Ovary (tissue), 9 donors: ENCODE results near the gene FRMD4A. TPM values are rescaled to one million over a fixed set of nuclear protein-coding genes. Genes with fewer than 3 reads are reported as not detected.

Experiments used
- DNase-seq, 5 donors: peaks; one replicate each; pipeline ENCODE4 v3.0.0-alpha.2; 2019 to 2020
- H3K27ac ChIP-seq, 2 donors: fragments of 200-600 bp; one replicate each; pipeline versions ENCODE4 v1.5.1 to v1.8.0; 2019 to 2022
- H3K27me3 ChIP-seq: fragments of 200-600 bp; one replicate; pipeline ENCODE4 v1.8.0; 2022
- H3K36me3 ChIP-seq: fragments of 200-600 bp; sonication (generic); one replicate; pipeline ENCODE4 v1.5.1; 2019
- H3K4me1 ChIP-seq: one replicate; pipeline ENCODE4 v1.8.1; 2013; ENCODE audit warnings: mild to moderate bottlenecking, moderate library complexity; ENCODE audit not compliant: insufficient read depth
- H3K4me3 ChIP-seq: fragments of 200-600 bp; sonication (generic); one replicate; pipeline ENCODE4 v1.5.1; 2017
- H3K9me3 ChIP-seq, 2 donors: fragments of 200-600 bp in 1 of 2; sonication (generic) in 1 of 2; one replicate each; pipeline versions ENCODE4 v1.5.1 to v1.8.1; 2013 to 2019; ENCODE audit warnings: mild to moderate bottlenecking in 1 of 2, moderate library complexity in 1 of 2
- CTCF ChIP-seq, 3 donors: fragments of 450-650 bp in 2 of 3; fragments of 200-600 bp in 1 of 3; IDR thresholded peaks; one replicate each; pipeline versions ENCODE4 v1.5.1 to v1.8.0; 2016 to 2022; ENCODE audit warnings: antibody characterized with exemption in 3 of 3, mild to moderate bottlenecking in 1 of 3
- EP300 ChIP-seq: sonication (generic); formaldehyde crosslinking; IDR thresholded peaks from one replicate; pipeline ENCODE4 v1.6.1; 2017; ENCODE audit warnings: antibody characterized with exemption
- POLR2A ChIP-seq: fragments of 450-650 bp; IDR thresholded peaks from one replicate; pipeline ENCODE4 v1.6.1; 2017; ENCODE audit warnings: antibody characterized with exemption, mild to moderate bottlenecking, moderate library complexity
- WGBS, 3 donors: extraction: QIAGEN DNeasy Blood & Tissue Kit in 1 of 3; methylation state at CpG; one replicate each; pipeline versions ENCODE4 v1.1.5 to v1.1.7; 2013 to 2017; 5-methylcytosine and 5-hydroxymethylcytosine counted together
- intact Hi-C, 4 donors: fragments of 100-400 bp; cut with DNase I; formaldehyde crosslinking; loops; one replicate each; pipeline versions ENCODE4 v1.11.0 to v1.15.1; 2022 to 2023
- polyA plus RNA-seq, 2 donors: library from polyadenylated mRNA; stranded (reverse); fragments of 200-250 nt in 1 of 2; fragments of 350-450 nt in 1 of 2; fragmentation: Illumina TruSeq in 1 of 2; extraction: RNeasy Lipid Tissue Mini Kit (QIAGEN cat#74804) in 1 of 2; gene quantifications; one replicate each; pipeline ENCODE4 v1.2.3, GENCODE V29; 2013 to 2014
- total RNA-seq, 7 donors: library from RNA; depleted of rRNA in 2 of 7; stranded (reverse); fragments of >200 nt in 2 of 7; fragmentation: NEBNext Ultra II Directional in 3 of 7; extraction: Animal tissue kit (Norgen Biotek cat#: 25700) in 3 of 7; gene quantifications; one replicate each; pipeline versions ENCODE4 v1.1.0 to v1.2.4, GENCODE V29; 2016 to 2023
- donor health status: DM: no; HTN: no; CAD: no; lungs with moderate emphysema.
- donor health status: DM: no; HTN: no; CAD: no.
- donor health status: Bipolar disorder and iron deficiency.
- donor health status: DM: yes; HTN: yes; CAD: no.
- donor health status: DM: no; HTN: no; CAD: no.
- donor health status: DM: yes; HTN: yes; CAD: no.

The FRMD4A gene
- total and polyA plus RNA-seq, 9 donors, result 5.5 to 24.7 (median 11.3) TPM

GRCh38 chr10:14125564-14125963 lies 205.2 kb downstream of the FRMD4A start:
- Histone ChIP-seq H3K27ac (no peak overlapping the region), H3K36me3 (no peaks in the 10 kb centered on the region), H3K27me3 (no peaks in the 10 kb centered on the region), H3K4me3 (no peak overlapping the region), H3K4me1 (peaks cover 3% of the 10 kb centered on the region), H3K9me3 (no peaks in the 10 kb centered on the region)
- intact Hi-C loops, result no loop called here
- WGBS, 3 donors, result 24 to 50% (median 48%) methylated on average over 6 of the region's 6 CpGs
- no peak for TF ChIP-seq POLR2A
- no peak for TF ChIP-seq EP300
- TF ChIP-seq CTCF (IDR thresholded peaks at IDR 0.05), result no peak
- no peak for DNase-seq

- no peaks in the 10 kb centered on the region for H3K36me3 ChIP-seq
- no peaks in the 10 kb centered on the region for H3K9me3 ChIP-seq
- TF ChIP-seq CTCF (IDR thresholded peaks at IDR 0.05) (no peak), POLR2A (no peak), EP300 (no peak)
- WGBS, 3 donors, result 34 to 66% (median 58%) methylated on average over 7 of the region's 7 CpGs
- H3K4me3 ChIP-seq, result no peak overlapping the region
- intact Hi-C loops, result no loop called here
- no peak overlapping the region for H3K27ac ChIP-seq
- peaks cover 3% of the 10 kb centered on the region for H3K4me1 ChIP-seq
- DNase-seq, result no peak
- H3K27me3 ChIP-seq, result no peaks in the 10 kb centered on the region
Measured at GRCh38 chr10:14124941-14125340, 205.8 kb downstream of the FRMD4A start.

GRCh38 chr10:14123139-14123538 lies 207.6 kb downstream of the FRMD4A start:
- H3K4me3 ChIP-seq, result no peak overlapping the region

GRCh38 chr10:14120812-14121211 lies 209.9 kb downstream of the FRMD4A start:
- Histone ChIP-seq H3K4me1 (peaks cover 3% of the 10 kb centered on the region), H3K4me3 (no peak overlapping the region), H3K36me3 (no peaks in the 10 kb centered on the region), H3K27ac (no peak overlapping the region), H3K9me3 (no peaks in the 10 kb centered on the region), H3K27me3 (no peaks in the 10 kb centered on the region)
- intact Hi-C loops, result no loop called here
- TF ChIP-seq CTCF (IDR thresholded peaks at IDR 0.05) (no peak), EP300 (no peak), POLR2A (no peak)
- no peak for DNase-seq
- 79 to 96% (median 82%) methylated on average over 2 of the region's 2 CpGs for WGBS, 3 donors

More at GRCh38 chr10:14123139-14123538, 207.6 kb downstream of the FRMD4A start:
- no peak overlapping the region for H3K27ac ChIP-seq
- H3K9me3 ChIP-seq, result no peaks in the 10 kb centered on the region
- TF ChIP-seq EP300 (no peak), POLR2A (no peak), CTCF (IDR thresholded peaks at IDR 0.05) (no peak)
- DNase-seq, result no peak
- intact Hi-C loops, result no loop called here
- no peaks in the 10 kb centered on the region for H3K27me3 ChIP-seq
- WGBS, 3 donors, result 53 to 77% (median 54%) methylated on average over 5 of the region's 5 CpGs
- no peaks in the 10 kb centered on the region for H3K36me3 ChIP-seq
- H3K4me1 ChIP-seq, result peaks cover 3% of the 10 kb centered on the region

- Histone ChIP-seq H3K27me3 (no peaks in the 10 kb centered on the region), H3K4me3 (no peak overlapping the region), H3K27ac (no peak overlapping the region), H3K9me3 (no peaks in the 10 kb centered on the region), H3K4me1 (no peaks in the 10 kb centered on the region), H3K36me3 (no peaks in the 10 kb centered on the region)
- WGBS, 3 donors, result 78 to 91% (median 85%) methylated on average over 4 of the region's 4 CpGs
- intact Hi-C loops, result no loop called here
- TF ChIP-seq EP300 (no peak), POLR2A (no peak), CTCF (IDR thresholded peaks at IDR 0.05) (no peak)
- no peak for DNase-seq
Measured at GRCh38 chr10:14118953-14119352, 211.8 kb downstream of the FRMD4A start.
